ENCODE results near the gene XPA.
A peak's percentile ranks its signal among the peaks of the same experiment; 100 is the strongest.
"Not testable (repeated sequence)": the region's sequence is repeated elsewhere in the genome, so short reads cannot be mapped to it uniquely, and the experiment has no call there.

The XPA gene

GRCh38 chr9:97696803-97697601 lies at the start of gene XPA:
Gene XPA, minus strand, starts transcription at chr9:97697340. Its CDS starts 48 bp downstream, at chr9:97697292.
- intact Hi-C loops (cut with DNase I): loop anchor here (5.0 to 10.0 kb wide), 2 partner anchors 62 to 285 kb away; partner anchors contain the start of genes ANP32B, NCBP1 and TSTD2
- peak; percentile 83 to 99 (median 97) for DNase-seq

DNA sequence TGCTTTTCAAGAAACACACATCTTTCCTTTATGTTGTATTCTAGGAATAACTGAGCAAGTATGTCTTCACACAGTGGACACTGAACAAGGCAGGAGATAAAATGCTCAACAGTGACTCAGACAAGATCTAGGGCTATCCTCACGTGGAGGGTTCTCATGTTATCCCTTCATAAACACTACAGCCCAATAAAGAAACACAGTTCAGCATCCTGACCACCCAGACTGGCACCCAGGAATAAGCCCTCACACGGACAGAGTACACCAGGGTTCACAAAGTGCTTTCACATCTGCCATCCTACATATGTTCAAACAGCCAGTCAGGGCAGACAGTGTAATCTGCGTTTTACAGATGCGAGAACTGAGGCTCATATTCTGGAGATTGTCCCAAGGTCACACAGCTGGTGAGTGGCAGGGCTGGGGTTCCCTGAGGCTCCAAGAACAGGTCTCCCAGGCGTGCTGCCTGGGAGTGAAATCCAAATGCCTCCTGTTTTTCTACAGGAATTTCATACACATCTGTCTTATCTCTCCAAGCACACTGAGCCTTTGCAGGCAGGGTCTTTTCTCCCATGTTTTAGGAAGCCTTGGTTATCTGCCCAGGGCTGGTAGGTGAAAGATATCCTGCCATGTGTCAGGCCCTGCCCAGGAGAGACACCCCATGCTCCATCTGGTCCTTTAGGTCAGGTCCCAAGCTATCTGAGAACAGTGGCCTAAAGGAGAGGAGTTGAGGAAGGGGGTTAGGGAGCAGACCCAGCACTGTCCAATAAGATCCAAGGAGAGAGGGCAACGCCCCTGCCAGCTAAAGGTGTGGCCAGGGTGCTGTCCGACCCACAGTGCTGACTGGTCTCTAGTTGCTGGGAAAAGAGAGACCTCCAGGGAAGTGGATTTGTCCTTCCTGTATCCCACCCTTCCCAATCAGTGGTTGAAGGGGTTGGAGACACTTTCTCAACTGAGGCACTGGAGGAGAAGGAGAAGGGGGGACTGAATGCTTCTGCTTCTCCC lies 47.9 kb upstream of the XPA start:
- no peak for DNase-seq
- intact Hi-C loops (cut with DNase I): no loop called here

DNA sequence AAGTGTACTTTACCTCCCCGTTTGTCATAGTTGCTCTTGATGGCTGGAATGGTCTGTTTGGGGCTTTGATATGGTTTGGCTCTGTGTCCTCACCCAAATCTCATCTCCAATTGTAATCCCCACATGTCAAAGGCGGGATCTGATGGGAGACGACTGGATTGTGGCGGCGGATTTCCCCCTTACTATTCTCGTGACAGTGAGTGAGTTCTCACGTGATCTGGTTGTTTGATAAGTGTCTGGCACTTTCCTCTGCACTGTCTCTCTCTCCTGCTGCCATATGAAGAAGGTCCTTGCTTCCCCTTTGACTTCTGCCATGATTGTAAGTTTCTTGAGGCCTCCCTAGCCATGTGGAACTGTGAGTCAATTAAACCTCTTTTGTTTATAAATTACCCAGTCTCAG lies 46.9 kb upstream of the XPA start:
- intact Hi-C loops (cut with DNase I); DNase-seq: not testable (repeated sequence)

DNA sequence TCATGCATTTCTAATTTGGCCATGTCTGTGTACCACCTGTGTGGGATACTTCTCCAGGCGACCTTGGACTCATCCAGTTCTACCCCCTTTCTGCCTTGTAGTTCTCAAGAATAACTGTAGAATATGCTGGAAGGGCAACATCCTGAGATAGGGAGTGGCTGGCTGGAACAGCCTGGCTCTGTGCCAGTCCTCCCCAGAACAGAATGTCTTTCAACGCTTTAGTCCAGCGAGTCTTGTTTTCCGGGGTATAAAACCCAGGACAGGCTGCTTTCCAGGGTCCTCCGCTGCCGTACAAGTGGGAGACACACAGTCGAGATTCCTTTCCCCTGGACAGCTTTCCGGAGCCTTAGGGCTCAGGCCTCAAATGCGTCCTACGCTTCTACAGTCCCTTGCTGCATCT lies 45.4 kb upstream of the XPA start:
- DNase-seq: peak in 1 of 42 donors; percentile 19
- intact Hi-C loops (cut with DNase I): no loop called here

- no peak for DNase-seq
- intact Hi-C loops (cut with DNase I): no loop called here
Measured at GRCh38 chr9:97741947-97742346, 44.8 kb upstream of the XPA start.

GRCh38 chr9:97740848-97741821 lies 44.0 kb upstream of the XPA start:
- intact Hi-C loops (cut with DNase I): no loop called here
- peak in 37 of 42 donors; percentile 4 to 57 (median 17) for DNase-seq

DNA sequence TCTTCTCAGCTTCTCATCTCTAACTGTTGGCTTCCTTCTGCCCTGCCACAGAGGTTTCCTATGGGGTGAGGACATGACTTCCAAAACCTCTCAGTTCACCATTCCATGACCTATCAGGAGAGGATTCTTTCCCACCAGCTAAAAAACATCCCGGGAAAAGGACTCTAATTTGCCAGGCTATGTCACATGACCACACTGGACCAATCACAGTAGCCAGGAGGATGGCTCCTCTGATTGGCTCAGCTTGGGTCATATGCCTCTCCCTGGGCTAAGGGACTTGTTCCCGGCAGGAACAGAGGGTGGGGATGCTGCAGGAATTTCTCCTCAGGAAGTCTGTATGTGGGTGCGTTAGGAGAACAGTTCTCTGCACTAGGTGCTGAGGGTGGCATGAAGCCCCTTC lies 40.3 kb upstream of the XPA start:
- peak in 15 of 42 donors; percentile 3 to 45 (median 22) for DNase-seq
- intact Hi-C loops (cut with DNase I): no loop called here

GRCh38 chr9:97735070-97735600 lies 38.0 kb upstream of the XPA start:
- DNase-seq: peak in 1 of 42 donors; percentile 10
- intact Hi-C loops (cut with DNase I): no loop called here

GRCh38 chr9:97726716-97727115 lies 29.6 kb upstream of the XPA start:
- intact Hi-C loops (cut with DNase I): no loop called here
- no peak for DNase-seq

GRCh38 chr9:97723819-97724218 lies 26.7 kb upstream of the XPA start:
- intact Hi-C loops (cut with DNase I): no loop called here
- DNase-seq: no peak

- intact Hi-C loops (cut with DNase I): no loop called here
- peak in 1 of 42 donors; percentile 24 for DNase-seq
Measured at GRCh38 chr9:97722331-97722730, 25.2 kb upstream of the XPA start.

- no peak for DNase-seq
- intact Hi-C loops (cut with DNase I): no loop called here
Measured at GRCh38 chr9:97721396-97721795, 24.3 kb upstream of the XPA start.

DNA sequence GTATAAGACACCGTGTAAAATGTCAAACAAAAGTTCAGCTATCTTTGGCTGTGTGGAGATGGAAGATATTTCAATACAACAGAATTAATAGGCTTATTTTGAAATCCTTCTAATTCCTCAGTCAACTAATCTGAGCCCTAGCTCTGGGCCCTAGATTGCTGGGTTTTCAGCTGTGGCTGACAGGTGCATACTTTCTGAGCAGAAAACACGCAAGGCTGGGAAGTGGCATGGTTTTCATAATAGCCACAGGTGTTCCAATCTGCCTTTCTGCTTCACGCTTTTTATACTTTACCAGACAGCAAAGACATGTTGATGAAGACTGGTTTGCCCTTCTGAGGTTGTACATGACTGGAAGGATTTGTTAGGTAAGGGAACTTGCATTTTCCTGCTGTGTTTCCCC lies 20.7 kb upstream of the XPA start:
- peak in 1 of 42 donors; percentile 18 for DNase-seq
- intact Hi-C loops (cut with DNase I): no loop called here

DNA sequence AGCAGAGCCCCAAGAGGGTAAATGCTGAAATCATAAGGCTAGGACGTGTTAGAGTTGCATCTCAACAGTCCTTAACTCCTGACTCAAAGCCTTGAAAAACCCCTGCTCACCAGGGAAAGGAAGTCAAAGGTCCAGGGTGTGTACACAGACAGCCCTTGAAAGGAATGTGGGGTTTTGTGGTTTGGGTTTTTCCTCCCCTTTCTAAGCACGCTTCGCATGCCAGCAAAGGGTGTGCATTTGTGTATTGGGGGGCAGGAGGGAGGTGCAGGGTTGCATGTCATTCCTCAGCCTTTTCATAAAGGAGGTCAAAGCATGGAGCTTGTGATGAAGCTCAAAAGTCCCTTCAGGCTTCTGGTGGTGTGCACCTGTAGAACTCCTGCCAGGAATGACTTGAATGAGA lies 17.3 kb upstream of the XPA start:
- intact Hi-C loops (cut with DNase I): loop anchor here (5.0 kb wide), 1 partner anchor 188 kb away; no protein-coding TSS in a partner anchor
- DNase-seq: peak in 1 of 42 donors; percentile 2

GRCh38 chr9:97711223-97711626 lies 14.1 kb upstream of the XPA start:
- intact Hi-C loops (cut with DNase I): loop anchor here (5.0 kb wide), 1 partner anchor 191 kb away; no protein-coding TSS in a partner anchor
- DNase-seq: no peak

DNA sequence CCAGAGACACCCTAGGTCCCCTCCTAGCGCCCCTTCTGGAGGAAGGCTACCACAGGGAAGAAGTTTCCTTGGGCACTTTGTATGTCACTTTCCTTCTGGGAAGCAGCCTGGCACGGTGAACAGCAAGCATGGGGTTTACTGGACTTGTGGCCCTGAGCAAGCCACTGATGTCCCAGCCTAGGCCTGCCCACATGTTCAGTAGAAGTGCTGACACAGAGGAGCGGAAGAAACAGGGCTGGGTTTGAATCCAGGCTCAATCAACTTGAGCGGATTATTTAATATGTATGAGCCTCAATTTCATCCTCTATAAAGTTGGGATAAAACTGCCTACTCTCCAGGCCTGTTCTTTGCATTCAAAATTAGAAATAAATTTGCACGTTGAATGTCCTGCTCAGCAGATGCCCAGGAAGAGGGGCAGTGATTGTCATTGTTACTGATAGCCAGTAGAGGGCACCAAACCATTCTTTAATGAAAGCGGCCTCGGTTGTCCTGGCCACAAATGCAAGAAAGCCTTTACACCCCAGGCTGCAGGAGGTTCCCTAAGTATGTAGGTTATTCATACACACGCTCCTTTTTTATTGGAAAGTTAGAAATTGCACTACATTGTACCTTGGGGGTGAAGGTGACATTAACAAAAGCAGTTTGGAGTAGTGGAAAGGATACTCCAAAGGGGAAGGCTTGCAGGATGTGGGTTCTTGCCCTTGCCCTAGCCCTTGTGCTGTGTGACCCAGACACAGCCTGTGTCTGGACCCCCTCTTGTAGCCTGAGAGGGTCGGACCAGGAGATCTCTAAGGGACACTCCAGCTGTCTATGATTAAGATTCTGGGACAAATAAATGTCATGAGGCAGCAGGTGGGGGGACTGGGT lies 13.4 kb upstream of the XPA start:
- intact Hi-C loops (cut with DNase I): loop anchor here (5.0 kb wide), 1 partner anchor 192 kb away; no protein-coding TSS in a partner anchor
- DNase-seq: peak in 36 of 42 donors; percentile 20 to 80 (median 52)

DNA sequence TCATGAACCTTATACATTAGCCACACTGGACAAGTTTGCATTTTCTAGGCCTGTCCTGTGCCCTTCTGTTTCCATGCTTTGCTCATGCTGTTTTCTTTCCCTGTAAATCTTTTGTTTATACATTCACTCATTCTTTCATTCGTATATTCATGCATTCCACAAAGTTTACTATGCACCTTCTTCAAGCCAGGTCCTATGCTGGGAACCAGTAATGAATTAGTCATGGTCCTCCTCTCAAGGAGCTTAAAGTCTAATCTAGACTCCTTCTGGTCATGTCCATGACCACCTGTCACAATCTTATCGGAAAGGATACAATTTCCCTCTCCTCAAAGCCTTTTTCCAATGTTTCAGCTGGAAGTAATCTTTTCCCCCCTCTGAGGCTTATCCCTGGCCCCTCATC lies 9.1 kb upstream of the XPA start:
- no peak for DNase-seq
- intact Hi-C loops (cut with DNase I): no loop called here

Measured in head of caudate nucleus (tissue), 42 donors.